ENCODE data around the gene TRIM31.

- TF ChIP-seq CTCF (IDR thresholded peaks at IDR 0.05; ENCODE audit: low read depth, low read length, missing input control) (no peak), YY1 (IDR thresholded peaks at IDR 0.05) (no peak)
Measured at GRCh38 chr6:30156774-30157173, 43.9 kb upstream of the TRIM31 start.
